GM19193 (cell line): Measurements from ENCODE around the gene TUBA1C.

Experiments used
- POLR2A ChIP-seq: IDR thresholded peaks from 4 replicates; pipeline ENCODE4 v1.6.1; 2011; ENCODE audit not compliant: insufficient read depth, insufficient read length; ENCODE audit errors: extremely low read depth

TUBA1C gene

DNA sequence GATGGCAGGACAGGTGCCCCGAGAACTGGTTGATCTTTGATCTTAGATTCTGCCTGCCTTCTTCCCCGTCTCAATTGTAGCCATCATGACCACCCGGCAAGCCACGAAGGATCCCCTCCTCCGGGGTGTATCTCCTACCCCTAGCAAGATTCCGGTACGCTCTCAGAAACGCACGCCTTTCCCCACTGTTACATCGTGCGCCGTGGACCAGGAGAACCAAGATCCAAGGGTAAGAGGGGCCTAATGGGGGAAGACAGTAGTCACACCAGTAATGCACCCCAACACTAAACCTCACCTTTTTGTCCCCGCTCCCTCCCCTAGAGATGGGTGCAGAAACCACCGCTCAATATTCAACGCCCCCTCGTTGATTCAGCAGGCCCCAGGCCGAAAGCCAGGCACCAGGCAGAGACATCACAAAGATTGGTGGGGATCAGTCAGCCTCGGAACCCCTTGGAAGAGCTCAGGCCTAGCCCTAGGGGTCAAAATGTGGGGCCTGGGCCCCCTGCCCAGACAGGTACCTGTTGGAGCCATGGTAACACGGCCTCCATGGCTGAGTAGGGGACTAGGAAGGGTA, 58.7 kb downstream of the TUBA1C start:
- no peak for TF ChIP-seq POLR2A
